HG02678 (cell line): ENCODE measurements around the gene C11orf52.

Experiments used
- ATAC-seq: cut with Tn5 transposase; IDR thresholded peaks from one replicate; pipeline ENCODE4 v1.9.1; 2021; ENCODE audit warnings: mild to moderate bottlenecking, moderate library complexity; ENCODE audit not compliant: unreplicated experiment

C11orf52 gene

GRCh38 chr11:111974446-111974845 is 55.7 kb downstream of the C11orf52 start:
- no peak for ATAC-seq

- ATAC-seq = no peak
These were observed 56.5 kb downstream of the C11orf52 start for GRCh38 chr11:111975076-111975806.

GRCh38 chr11:111976119-111976766 is 57.5 kb downstream of the C11orf52 start:
- ATAC-seq = no peak
